ENCODE data around the gene IRF3. TPM values are rescaled to one million over a fixed set of nuclear protein-coding genes. Genes with fewer than 3 reads are reported as not detected.

Gene IRF3
- total RNA-seq, 4 donors from 2014 or later = 61.3 to 164 (median 81.0) TPM

- DNase-seq (ENCODE audit: low spot score in 2 of 2) = no peak
- Histone ChIP-seq H3K27ac (no peak overlapping the region), H3K4me1 (no peaks in the 10 kb centered on the region), H3K36me3 (no peaks in the 10 kb centered on the region), H3K9me3 (no peaks in the 10 kb centered on the region), H3K4me3 (no peak overlapping the region), H3K27me3 (peaks cover 3% of the 10 kb centered on the region)
- WGBS = 90% methylated on average over 9 of the region's 16 CpGs
- TF ChIP-seq EP300 (IDR thresholded peaks at IDR 0.05) (no peak), POLR2AphosphoS5 (IDR thresholded peaks at IDR 0.05) (no peak), CTCF (IDR thresholded peaks at IDR 0.05) (no peak), POLR2A (IDR thresholded peaks at IDR 0.05) (no peak)
These were observed 40.3 kb upstream of the IRF3 start for GRCh38 chr19:49705919-49706318.

DNA sequence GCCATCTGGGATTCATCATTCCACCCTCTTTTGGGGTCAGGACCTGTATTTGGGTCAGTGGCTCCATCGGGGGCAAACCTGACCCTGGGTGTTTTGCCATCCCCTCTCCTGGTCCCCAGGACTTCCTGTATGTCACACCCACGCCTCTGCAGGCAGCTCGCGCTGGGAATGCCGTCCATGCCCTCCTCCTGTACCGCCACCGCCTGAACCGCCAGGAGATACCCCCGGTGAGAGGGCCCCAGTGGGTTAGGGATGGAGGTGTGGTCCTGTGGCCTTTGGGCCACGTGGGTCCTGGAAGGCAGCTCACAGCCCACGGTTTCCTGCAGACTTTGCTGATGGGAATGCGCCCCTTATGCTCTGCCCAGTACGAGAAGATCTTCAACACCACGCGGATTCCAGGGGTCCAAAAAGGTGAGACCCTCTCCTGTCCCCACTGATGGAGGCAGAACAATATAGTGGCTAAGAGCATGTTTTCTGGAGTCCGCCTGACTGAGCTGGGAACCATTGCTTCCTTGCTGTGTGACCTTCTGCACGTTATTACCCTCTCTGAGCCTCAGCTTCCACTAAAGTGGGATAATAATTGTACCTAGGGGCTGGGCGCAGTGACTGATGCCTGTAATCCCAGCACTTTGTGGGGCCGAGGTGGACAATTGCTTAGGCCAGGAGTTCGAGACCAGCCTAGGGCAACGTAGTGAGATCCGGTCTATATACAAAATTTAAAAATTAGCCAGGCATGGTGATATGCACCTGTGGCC is 39.4 kb upstream of the IRF3 start:
- Histone ChIP-seq H3K9me3 (no peaks in the 10 kb centered on the region), H3K36me3 (no peaks in the 10 kb centered on the region), H3K27ac (no peak overlapping the region), H3K27me3 (peaks cover 3% of the 10 kb centered on the region), H3K4me1 (no peaks in the 10 kb centered on the region), H3K4me3 (no peak overlapping the region)
- 96% methylated on average over 15 of the region's 22 CpGs for WGBS
- TF ChIP-seq CTCF (IDR thresholded peaks at IDR 0.05) (no peak), EP300 (IDR thresholded peaks at IDR 0.05) (no peak), POLR2A (IDR thresholded peaks at IDR 0.05) (no peak), POLR2AphosphoS5 (IDR thresholded peaks at IDR 0.05) (no peak)
- DNase-seq (ENCODE audit: low spot score in 2 of 2) = no peak

GRCh38 chr19:49701271-49701786 is 35.7 kb upstream of the IRF3 start:
- Histone ChIP-seq H3K9me3 (no peaks in the 10 kb centered on the region), H3K27ac (no peak overlapping the region), H3K4me1 (no peaks in the 10 kb centered on the region), H3K4me3 (no peak overlapping the region), H3K27me3 (peaks cover 3% of the 10 kb centered on the region), H3K36me3 (no peaks in the 10 kb centered on the region)
- 36% methylated on average over 37 of the region's 40 CpGs for WGBS
- TF ChIP-seq POLR2A (IDR thresholded peaks at IDR 0.05) (no peak), EP300 (IDR thresholded peaks at IDR 0.05) (no peak), POLR2AphosphoS5 (IDR thresholded peaks at IDR 0.05) (no peak), CTCF (IDR thresholded peaks at IDR 0.05) (no peak)
- DNase-seq (ENCODE audit: low spot score in 2 of 2) = no peak

- DNase-seq (ENCODE audit: low spot score in 2 of 2) = no peak
- Histone ChIP-seq H3K27ac (no peak overlapping the region), H3K36me3 (no peaks in the 10 kb centered on the region), H3K4me3 (no peak overlapping the region), H3K27me3 (peaks cover 3% of the 10 kb centered on the region), H3K4me1 (no peaks in the 10 kb centered on the region), H3K9me3 (no peaks in the 10 kb centered on the region)
- 56% methylated on average over 3 of the region's 11 CpGs for WGBS
- TF ChIP-seq CTCF (IDR thresholded peaks at IDR 0.05) = no peak
- TF ChIP-seq EP300 (IDR thresholded peaks at IDR 0.05) = no peak
- TF ChIP-seq POLR2A (IDR thresholded peaks at IDR 0.05) = no peak
- TF ChIP-seq POLR2AphosphoS5 (IDR thresholded peaks at IDR 0.05) = no peak
These were observed 34.9 kb upstream of the IRF3 start for GRCh38 chr19:49700563-49700962.

DNA sequence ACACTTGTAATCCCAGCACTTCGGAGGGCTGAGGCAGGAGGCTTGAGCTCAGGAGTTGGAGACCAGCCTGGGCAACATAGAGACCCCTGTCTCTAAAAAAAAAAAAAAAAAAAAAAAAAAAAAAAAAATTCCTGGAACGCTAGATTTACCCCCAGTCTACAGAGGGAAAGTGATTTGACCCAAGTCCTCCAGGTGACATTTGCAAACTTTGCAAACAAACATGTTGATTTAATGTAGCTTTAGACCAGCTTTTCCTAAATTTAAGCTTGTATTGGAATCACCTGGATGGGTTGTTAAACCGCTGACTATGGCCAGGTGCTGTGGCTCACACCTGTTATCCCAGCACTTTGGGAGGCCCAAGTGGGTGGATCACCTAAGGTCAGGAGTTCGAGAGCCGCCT is 33.7 kb upstream of the IRF3 start:
- H3K4me1 ChIP-seq = no peaks in the 10 kb centered on the region
- H3K27me3 ChIP-seq = peaks cover 3% of the 10 kb centered on the region
- H3K27ac ChIP-seq = no peak overlapping the region
- H3K4me3 ChIP-seq = no peak overlapping the region
- no peak for TF ChIP-seq POLR2AphosphoS5 (IDR thresholded peaks at IDR 0.05)
- no peak for TF ChIP-seq POLR2A (IDR thresholded peaks at IDR 0.05)
- no peak for TF ChIP-seq EP300 (IDR thresholded peaks at IDR 0.05)
- TF ChIP-seq CTCF (IDR thresholded peaks at IDR 0.05) = no peak
- H3K36me3 ChIP-seq = no peaks in the 10 kb centered on the region
- 97% methylated on average over 5 of the region's 5 CpGs for WGBS
- no peak for DNase-seq (ENCODE audit: low spot score in 2 of 2)
- no peaks in the 10 kb centered on the region for H3K9me3 ChIP-seq
